ENCODE measurements around the gene CMC2.

Gene CMC2

DNA sequence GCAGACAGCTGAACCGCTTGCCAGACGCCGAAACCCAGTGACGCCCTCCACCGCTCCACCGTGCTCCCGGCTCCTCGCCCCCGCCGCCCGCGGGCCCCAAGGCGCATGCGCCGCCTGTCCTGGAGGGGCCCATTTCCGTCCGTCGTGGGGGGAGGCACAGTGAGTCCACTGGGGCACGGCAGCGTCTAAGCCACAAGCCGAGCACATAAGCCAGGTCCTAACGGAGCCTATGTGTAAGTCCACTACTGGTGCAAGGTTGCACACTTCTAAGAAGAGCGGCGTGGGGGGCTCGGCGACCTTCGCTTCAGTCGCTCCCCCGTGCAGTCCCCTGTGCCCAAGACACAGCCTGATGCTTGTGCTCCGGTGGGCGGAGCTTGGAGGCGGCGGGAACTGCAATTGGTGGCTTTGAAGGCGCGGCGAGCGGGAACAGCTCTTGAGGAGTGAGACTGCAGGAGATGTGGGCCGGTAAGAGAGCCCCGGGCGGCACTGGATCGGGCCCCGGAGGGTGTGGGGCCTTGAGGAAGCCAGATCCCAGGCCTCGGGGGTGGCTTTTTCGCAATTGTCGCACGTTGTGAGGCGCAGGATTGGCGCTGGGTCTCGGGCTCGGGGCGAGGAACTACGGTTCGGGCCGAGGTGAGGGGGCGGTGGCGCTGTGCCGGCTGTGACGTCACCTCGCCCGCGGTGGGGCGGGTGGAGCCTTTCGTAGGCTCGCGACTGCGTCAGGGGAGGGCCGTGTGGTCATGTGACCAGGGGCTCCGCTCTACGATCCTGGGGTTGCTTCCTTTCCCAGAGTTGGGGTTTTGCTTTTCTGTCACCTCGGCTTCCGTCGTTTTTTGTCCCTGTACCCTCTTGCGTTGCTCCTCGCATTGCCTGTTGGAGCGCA lies at the start of gene CMC2, which contains the start of gene CENPN:
Gene CMC2 (minus strand): TSS at position 73 of the 883 bp plus-strand sequence. CDS start 9,491 bp downstream, outside the sequence.
Gene CENPN (plus strand): TSS at position 402 of the 883 bp plus-strand sequence. CDS start 4,726 bp downstream, outside the sequence.
- H3K27me3 ChIP-seq (ENCODE audit: low read length), result no peaks in the 10 kb centered on the region
- H3K36me3 ChIP-seq (ENCODE audit: low read length), result peaks cover 6% of the 10 kb centered on the region; the same call in 1 of the 2 replicates
- H3K9me3 ChIP-seq (ENCODE audit: insufficient read depth, low read length), result no peaks in the 10 kb centered on the region
- peak within 1 kb of the TSS; percentile 92 for H3K27ac ChIP-seq (ENCODE audit: low read depth, low read length)
- no peak for TF ChIP-seq EZH2phosphoT487 (conservative IDR thresholded peaks at IDR 0.05; ENCODE audit: low read length)
- TF ChIP-seq, protein P1, sequence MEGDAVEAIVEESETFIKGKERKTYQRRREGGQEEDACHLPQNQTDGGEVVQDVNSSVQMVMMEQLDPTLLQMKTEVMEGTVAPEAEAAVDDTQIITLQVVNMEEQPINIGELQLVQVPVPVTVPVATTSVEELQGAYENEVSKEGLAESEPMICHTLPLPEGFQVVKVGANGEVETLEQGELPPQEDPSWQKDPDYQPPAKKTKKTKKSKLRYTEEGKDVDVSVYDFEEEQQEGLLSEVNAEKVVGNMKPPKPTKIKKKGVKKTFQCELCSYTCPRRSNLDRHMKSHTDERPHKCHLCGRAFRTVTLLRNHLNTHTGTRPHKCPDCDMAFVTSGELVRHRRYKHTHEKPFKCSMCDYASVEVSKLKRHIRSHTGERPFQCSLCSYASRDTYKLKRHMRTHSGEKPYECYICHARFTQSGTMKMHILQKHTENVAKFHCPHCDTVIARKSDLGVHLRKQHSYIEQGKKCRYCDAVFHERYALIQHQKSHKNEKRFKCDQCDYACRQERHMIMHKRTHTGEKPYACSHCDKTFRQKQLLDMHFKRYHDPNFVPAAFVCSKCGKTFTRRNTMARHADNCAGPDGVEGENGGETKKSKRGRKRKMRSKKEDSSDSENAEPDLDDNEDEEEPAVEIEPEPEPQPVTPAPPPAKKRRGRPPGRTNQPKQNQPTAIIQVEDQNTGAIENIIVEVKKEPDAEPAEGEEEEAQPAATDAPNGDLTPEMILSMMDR (IDR thresholded peaks at IDR 0.05; ENCODE audit: insufficient read depth, low read length, poor library complexity, severe bottlenecking), result no peak
- H3K9me2 ChIP-seq (replicated peaks; ENCODE audit: insufficient read depth, low read length), result no peaks in the 10 kb centered on the region
- H3K79me2 ChIP-seq (ENCODE audit: insufficient read depth, low read length), result peaks cover 90% of the 10 kb centered on the region
- H2AFZ ChIP-seq (ENCODE audit: low read depth, low read length, severe bottlenecking), result peak within 1 kb of the TSS; percentile 86
- H3K4me2 ChIP-seq (ENCODE audit: low read depth, low read length, poor library complexity, severe bottlenecking), result peak within 1 kb of the TSS; percentile 85
- H3K4me3 ChIP-seq (ENCODE audit: insufficient read depth, low read length, poor library complexity, severe bottlenecking), result peak within 1 kb of the TSS; percentile 75
- H4K20me1 ChIP-seq (ENCODE audit: low read depth, low read length), result peaks cover 31% of the 10 kb centered on the region
- H3F3A ChIP-seq (ENCODE audit: insufficient read depth), result peaks cover 10% of the 10 kb centered on the region; the same call in 1 of the 2 replicates
- H3K9ac ChIP-seq (ENCODE audit: low read length), result peak within 1 kb of the TSS; percentile 95

DNA sequence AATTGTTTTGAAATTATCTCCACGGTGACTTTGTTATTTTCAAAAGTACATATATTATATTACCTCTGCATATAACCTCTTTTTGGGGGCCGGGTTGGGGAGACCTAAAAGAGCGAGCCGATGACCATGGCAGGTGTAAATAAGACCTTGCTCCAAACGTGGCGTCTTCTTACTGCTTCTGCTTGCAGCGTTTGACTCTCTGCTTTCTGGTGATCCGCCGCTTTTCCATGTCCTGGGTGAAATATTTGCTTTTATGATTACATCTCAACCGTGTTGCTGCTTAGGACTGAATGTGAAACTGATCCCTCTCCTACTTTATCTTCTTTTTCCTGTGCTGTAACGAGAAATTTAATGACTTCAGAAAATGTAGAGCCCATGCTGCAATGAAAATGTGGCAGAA lies 47.1 kb upstream of the CMC2 start:
- Histone ChIP-seq H3K4me2 (ENCODE audit: low read depth, low read length, poor library complexity, severe bottlenecking) (no peak overlapping the region), H2AFZ (ENCODE audit: low read depth, low read length, severe bottlenecking) (no peak overlapping the region), H3K79me2 (ENCODE audit: insufficient read depth, low read length) (no peaks in the 10 kb centered on the region), H3F3A (ENCODE audit: insufficient read depth) (no peaks in the 10 kb centered on the region), H3K27me3 (ENCODE audit: low read length) (no peaks in the 10 kb centered on the region), H3K9me2 (replicated peaks; ENCODE audit: insufficient read depth, low read length) (no peaks in the 10 kb centered on the region), H3K9ac (ENCODE audit: low read length) (no peak overlapping the region), H3K4me3 (ENCODE audit: insufficient read depth, low read length, poor library complexity, severe bottlenecking) (no peak overlapping the region), H4K20me1 (ENCODE audit: low read depth, low read length) (no peaks in the 10 kb centered on the region), H3K36me3 (ENCODE audit: low read length) (no peaks in the 10 kb centered on the region), H3K27ac (ENCODE audit: low read depth, low read length) (no peak overlapping the region), H3K9me3 (ENCODE audit: insufficient read depth, low read length) (0 out of 2 replicates have a peak, but pooled peaks cover under 1% of the 10 kb centered on the region)
- TF ChIP-seq, protein P1 (IDR thresholded peaks at IDR 0.05; ENCODE audit: insufficient read depth, low read length, poor library complexity, severe bottlenecking), result no peak

DNA sequence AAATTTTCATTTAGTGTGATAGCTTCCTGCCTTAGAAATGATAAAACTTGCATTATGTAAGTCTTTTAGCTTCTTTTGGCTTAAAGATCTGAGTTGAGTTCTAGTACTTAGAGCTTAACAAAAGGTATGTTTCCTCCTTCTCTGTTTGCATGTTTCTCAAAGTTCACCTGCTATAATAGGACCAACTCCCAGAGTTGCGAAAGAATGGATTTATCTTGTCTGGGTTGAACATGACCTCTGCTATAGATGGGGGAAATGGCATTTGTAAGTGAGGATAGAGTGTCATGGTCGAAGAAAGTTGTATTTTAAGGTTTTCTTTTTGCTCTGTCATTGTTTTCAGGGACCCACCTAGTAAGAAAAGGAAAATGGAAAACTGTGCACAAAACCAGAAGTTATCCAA lies 36.1 kb upstream of the CMC2 start:
- TF ChIP-seq, protein P1 (IDR thresholded peaks at IDR 0.05; ENCODE audit: insufficient read depth, low read length, poor library complexity, severe bottlenecking), result no peak
- TF ChIP-seq EZH2phosphoT487 (conservative IDR thresholded peaks at IDR 0.05; ENCODE audit: low read length), result no peak
- H3K36me3 ChIP-seq (ENCODE audit: low read length), result peaks cover 3% of the 10 kb centered on the region; the same call in 1 of the 2 replicates

More for the DNA sequence above, 36.1 kb upstream of the CMC2 start:
- Histone ChIP-seq H3K4me3 (ENCODE audit: insufficient read depth, low read length, poor library complexity, severe bottlenecking) (no peak overlapping the region), H4K20me1 (ENCODE audit: low read depth, low read length) (no peaks in the 10 kb centered on the region), H3K9me3 (ENCODE audit: insufficient read depth, low read length) (no peaks in the 10 kb centered on the region), H3K27ac (ENCODE audit: low read depth, low read length) (no peak overlapping the region), H3K27me3 (ENCODE audit: low read length) (no peaks in the 10 kb centered on the region), H3K9me2 (replicated peaks; ENCODE audit: insufficient read depth, low read length) (no peaks in the 10 kb centered on the region), H3K9ac (ENCODE audit: low read length) (no peak overlapping the region), H3K4me2 (ENCODE audit: low read depth, low read length, poor library complexity, severe bottlenecking) (no peak overlapping the region), H2AFZ (ENCODE audit: low read depth, low read length, severe bottlenecking) (no peak overlapping the region), H3K79me2 (ENCODE audit: insufficient read depth, low read length) (no peaks in the 10 kb centered on the region; the same call in 1 of the 2 replicates), H3F3A (ENCODE audit: insufficient read depth) (no peaks in the 10 kb centered on the region)

Data from SU-DHL-6 (cell line).